GM19043 (cell line): Measurements from ENCODE around the gene CLEC4D.
A peak's percentile ranks its signal among the peaks of the same experiment; 100 is the strongest.
"Not testable (repeated sequence)": the region's sequence is repeated elsewhere in the genome, so short reads cannot be mapped to it uniquely, and the experiment has no call there.

Experiments used
- ATAC-seq: cut with Tn5 transposase; IDR thresholded peaks from one replicate; pipeline ENCODE4 v1.9.1; 2021; ENCODE audit warnings: low read depth; ENCODE audit not compliant: unreplicated experiment

The CLEC4D gene

GRCh38 chr12:8527250-8528130, 14.2 kb downstream of the CLEC4D start:
- ATAC-seq: no peak

- ATAC-seq: no peak
Measured at GRCh38 chr12:8532045-8532444, 18.7 kb downstream of the CLEC4D start.

DNA sequence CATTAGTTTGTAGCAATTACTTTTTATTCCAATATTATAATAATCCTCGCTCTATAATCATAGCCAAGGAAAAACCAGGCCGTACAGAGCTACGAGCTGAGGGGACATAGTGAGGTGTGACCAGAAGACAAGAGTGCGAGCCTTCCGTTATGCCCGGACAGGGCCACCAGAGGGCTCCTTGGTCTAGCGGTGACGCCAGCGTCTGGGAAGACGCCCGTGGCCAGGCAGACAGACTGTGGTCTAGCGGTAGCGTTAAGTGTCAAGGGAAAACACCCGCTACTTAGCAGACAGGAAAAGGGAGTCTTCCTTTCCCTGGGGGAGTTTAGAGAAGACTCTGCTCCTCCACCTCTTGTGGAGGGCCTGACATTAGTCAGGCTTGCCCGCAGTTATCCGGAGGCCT, 24.5 kb downstream of the CLEC4D start:
- not testable (repeated sequence) for ATAC-seq

DNA sequence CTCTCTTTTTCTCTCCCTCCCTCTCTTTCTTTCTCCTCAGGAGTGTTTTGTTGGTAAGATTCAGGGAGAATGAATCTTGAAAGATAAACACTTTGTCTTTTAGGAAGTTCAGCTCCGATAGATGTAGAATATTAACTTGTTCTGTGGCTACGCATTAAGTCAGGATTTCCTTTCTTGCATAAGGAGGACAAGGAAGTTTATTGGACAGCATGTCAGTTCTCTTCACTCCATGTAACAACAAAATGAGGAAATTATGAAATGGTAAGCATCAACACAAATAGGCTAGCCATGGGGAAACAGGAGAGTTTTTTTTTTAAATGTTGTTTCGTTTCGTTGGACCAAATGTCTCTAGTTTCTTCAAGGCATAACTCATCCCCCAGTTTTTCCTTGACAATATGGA, 27.5 kb downstream of the CLEC4D start, which contains the start of gene CLEC4E:
Gene CLEC4E, minus strand, starts transcription at position 75 of the 400 bp plus-strand sequence. CDS start 108 bp downstream, outside the sequence.
- not testable (repeated sequence) for ATAC-seq

DNA sequence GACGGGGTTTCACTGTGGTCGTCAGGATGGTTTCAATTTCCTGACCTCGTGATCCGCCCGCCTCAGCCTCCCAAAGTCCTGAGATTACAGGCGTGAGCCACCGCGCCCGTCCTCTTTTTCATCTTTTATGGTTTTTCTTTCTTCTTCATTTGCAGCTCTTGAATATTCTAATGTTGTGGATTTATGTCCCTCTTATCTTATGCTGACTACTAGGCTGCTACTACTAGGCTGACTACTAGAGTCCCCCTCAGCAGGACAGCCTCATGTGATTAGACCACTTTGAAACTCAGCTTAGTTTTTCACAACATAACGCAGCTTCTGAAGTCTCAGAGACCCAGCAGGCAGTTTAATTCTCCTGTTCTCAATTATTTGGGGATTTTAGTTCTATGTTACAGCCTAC, 28.3 kb downstream of the CLEC4D start:
- no peak for ATAC-seq

DNA sequence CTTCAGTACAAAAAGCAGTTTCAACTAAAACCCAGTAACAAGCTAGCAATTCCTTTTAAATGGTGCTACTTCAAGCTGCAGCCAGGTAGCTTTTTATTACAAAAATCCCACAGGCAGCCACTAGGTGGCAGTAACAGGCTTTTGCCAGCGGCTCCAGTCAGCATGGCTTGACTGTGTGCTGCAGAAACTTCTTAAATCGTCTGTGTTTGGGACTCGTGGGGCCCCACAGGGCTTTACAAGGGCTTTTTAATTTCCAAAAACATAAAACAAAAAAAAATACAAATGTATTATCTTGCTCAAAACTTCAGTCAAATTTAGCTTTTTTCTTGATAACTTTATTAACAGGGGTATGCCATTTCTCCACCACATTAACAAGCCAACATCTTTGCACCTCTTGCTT, 31.0 kb downstream of the CLEC4D start:
- ATAC-seq: peak; percentile 66

- ATAC-seq: no peak
Measured at GRCh38 chr12:8546591-8546990, 33.3 kb downstream of the CLEC4D start.

DNA sequence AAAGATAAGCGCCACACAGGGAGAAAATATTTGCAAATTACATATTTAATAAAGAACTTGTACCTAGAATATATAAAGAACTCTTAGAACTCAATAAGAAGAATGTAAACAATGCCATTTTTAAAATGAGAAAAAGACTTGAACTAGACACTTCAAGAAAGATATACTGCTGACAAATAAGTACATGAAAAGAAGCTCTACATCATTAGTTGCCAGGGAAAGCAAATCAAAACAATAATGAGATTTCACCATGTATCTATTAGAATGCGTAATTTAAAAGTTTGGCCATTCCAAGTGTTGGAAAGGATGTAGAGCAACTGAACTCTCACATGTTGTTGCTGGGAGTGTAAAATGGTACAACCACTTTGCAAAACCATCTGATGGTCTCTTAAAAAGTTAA, 34.3 kb downstream of the CLEC4D start:
- ATAC-seq: no peak

- no peak for ATAC-seq
Measured at GRCh38 chr12:8548192-8548591, 34.9 kb downstream of the CLEC4D start.

DNA sequence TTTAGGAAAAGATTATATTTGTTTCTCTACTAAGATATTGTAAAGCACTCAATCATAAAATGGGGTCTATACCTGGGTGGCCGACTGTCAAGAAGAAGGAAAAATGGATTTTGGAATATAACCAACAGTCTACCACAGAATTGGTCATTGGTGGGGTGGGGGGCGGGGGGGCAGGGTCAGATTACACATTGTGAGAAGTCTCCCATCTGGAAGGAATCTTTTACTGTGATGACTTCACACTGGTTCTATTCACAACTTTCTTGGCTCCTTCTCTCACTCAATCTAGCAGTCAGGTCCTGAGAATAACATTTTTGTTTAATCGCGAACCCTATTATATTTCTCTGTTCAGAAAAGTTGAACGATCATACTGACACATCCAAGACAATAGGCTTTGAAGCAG, 36.1 kb downstream of the CLEC4D start:
- ATAC-seq: no peak

- no peak for ATAC-seq
Measured at GRCh38 chr12:8553088-8553627, 39.9 kb downstream of the CLEC4D start.

DNA sequence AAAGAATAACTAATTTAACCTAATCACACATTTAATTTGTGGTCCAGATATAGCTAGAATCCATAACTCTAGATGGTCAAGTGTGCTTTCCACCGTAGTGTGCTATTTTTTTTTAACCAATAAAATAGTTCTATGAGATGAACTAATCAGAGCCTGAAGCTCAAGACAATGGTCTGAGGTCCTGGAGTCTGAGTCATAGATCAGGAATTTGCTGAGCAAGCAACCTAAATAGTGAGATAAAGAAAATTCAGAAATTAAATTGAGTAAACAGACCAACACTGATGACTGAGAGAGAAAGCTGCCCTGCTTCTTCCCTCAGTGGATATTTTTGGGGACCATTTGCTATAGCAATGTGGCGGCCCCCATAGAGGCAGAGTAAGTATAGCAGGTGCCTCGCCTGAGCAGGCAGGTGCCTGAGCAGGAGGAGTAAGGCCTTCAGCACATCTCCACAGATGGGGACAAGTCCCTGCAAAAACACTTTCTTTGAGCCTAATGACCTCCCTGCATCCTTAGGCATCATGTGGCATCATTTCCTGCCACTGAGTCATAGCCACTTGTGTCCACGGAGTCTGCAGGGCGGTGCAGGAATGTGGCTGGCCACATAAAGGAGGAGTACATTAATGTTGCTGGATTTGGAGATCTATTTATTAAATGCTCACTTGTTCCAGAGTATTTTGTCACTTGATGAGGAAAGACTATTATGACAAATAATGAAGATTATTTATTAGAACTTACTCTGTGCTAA, 41.3 kb downstream of the CLEC4D start:
- ATAC-seq: no peak

GRCh38 chr12:8556531-8557097, 43.3 kb downstream of the CLEC4D start:
- ATAC-seq: no peak

GRCh38 chr12:8559676-8560075, 46.4 kb downstream of the CLEC4D start:
- no peak for ATAC-seq

- ATAC-seq: no peak
Measured at GRCh38 chr12:8561011-8561410, 47.7 kb downstream of the CLEC4D start.

DNA sequence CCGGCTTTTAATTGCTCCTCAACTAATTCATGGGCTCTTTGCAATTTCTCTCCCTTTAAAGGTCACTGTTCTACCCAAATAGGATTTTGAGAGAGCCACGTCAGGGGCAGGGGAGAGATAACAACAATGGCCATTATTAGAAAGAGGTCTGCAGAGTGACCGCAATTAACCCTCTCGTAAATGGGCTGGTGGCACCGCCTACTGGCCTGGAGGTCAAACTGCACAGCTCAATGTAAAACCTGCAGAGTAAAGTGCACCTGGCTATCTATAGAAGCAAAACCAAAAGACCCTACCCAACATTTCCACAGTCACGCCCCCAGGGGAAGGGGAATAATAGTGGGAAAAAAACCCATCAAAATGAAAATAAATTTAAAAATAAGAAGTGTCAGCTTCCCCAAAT, 49.0 kb downstream of the CLEC4D start:
- ATAC-seq: no peak

DNA sequence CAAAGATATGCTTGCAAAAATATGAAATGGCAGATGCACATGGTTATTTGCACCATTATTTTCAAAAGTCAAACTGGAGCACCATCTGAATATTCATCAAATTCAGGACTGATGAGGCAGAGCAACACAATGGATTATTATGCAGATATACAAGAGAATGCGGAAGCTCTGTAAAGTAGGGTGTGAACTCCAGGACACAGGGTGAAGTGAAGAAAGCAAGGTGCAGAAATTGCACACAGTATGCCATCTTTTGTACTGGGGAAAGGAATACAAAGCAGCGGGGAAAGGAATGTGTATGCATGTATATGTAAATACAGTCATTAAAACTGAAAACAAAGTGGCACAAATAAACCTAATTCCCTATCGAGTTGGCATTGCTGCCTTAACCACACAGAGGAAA, 50.1 kb downstream of the CLEC4D start:
- no peak for ATAC-seq

DNA sequence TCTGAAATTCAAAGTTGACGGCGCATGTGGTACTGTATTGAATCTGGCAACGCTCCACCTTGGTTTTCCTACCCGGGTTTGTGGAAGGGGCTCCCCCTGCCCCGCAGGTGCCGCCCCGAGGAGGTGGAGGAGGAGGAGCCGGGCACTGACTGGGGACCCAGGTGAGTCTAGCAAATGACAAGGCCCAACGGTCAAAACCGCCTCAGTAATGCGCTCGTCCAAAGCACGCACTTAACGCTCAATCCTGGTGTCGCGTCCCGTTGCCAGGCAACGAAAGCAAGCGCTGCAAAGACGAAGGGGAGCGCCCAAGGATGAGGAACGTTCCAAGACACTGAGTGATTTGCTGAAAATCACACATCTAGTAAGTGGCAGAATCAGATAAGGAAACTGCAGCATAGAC, 51.4 kb downstream of the CLEC4D start:
- ATAC-seq: no peak

- not testable (repeated sequence) for ATAC-seq
Measured at GRCh38 chr12:8566052-8566451, 52.7 kb downstream of the CLEC4D start.

DNA sequence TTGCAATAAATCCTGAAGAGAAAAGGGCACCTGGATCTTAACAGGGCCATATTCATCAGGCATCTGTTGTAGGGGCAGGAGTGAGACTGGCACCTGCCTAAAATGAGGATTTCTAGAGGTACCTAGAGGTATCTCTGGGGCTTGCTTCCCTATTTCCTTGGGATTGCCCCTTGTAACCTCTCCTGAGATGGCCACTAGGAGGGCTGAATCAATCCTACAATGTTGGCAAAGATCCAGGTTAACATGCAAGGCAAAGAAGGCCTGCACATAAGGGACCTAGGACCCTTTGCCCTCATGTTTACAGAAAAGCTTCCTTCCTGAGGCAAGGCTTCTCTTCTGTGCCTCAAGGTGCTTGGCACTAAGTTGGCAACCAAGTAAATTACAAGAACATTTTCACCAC, 53.2 kb downstream of the CLEC4D start:
- no peak for ATAC-seq
